Activated naive CD4-positive, alpha-beta T cell treated with anti-CD3 and anti-CD28 coated beads for 36 hours (primary cell): ENCODE results near the gene NTPCR. TPM values are rescaled to one million over a fixed set of nuclear protein-coding genes. Genes with fewer than 3 reads are reported as not detected.

Experiments used
- CTCF ChIA-PET: fragments of 350-600 bp; sonication (Branson Sonifier 250); formaldehyde crosslinking; loops from one replicate; lab custom pipeline; 2021; ENCODE audit warnings: antibody characterized with exemption; lab: Charles Lee
- DNase-seq: peaks from one replicate; pipeline ENCODE4 v3.0.0-alpha.2; 2020
- H3K27ac Mint-ChIP-seq: one replicate; pipeline ENCODE4 v1.8.0; 2021; ENCODE audit warnings: mild to moderate bottlenecking, mixed read lengths
- H3K27me3 Mint-ChIP-seq: one replicate; pipeline ENCODE4 v1.8.0; 2021; ENCODE audit warnings: low read depth, mixed read lengths
- H3K36me3 Mint-ChIP-seq: one replicate; pipeline ENCODE4 v1.8.0; 2021; ENCODE audit warnings: low read depth, mixed read lengths
- H3K4me1 Mint-ChIP-seq: one replicate; pipeline ENCODE4 v1.8.0; 2021; ENCODE audit warnings: low read depth, mixed read lengths
- H3K4me3 Mint-ChIP-seq: one replicate; pipeline ENCODE4 v1.8.0; 2021; ENCODE audit warnings: mild to moderate bottlenecking, moderate library complexity, mixed read lengths
- H3K9me3 Mint-ChIP-seq: one replicate; pipeline ENCODE4 v1.8.0; 2021; ENCODE audit warnings: mixed read lengths
- intact Hi-C: fragments of 100-400 bp; cut with micrococcal nuclease; formaldehyde crosslinking; loops from one replicate; pipeline ENCODE4 v1.15.1; 2023
- total RNA-seq, 2 experiments: library from RNA; stranded (reverse); gene quantifications; one replicate each; pipeline ENCODE4 v1.2.3, GENCODE V29; 2021

NTPCR gene
- total RNA-seq: 10 to 100 TPM; 53.1 TPM

- intact Hi-C loops: loop anchor here (1.0 to 5.0 kb wide), 7 partner anchors 27 to 1973 kb away; partner anchors contain the start of genes ARV1, MAP10, MAP3K21 and PCNX2
- H3K9me3 Mint-ChIP-seq: no peaks in the 10 kb centered on the region
- no peaks in the 10 kb centered on the region for H3K27me3 Mint-ChIP-seq
- peaks cover 31% of the 10 kb centered on the region for H3K4me1 Mint-ChIP-seq
- peaks cover 2% of the 10 kb centered on the region for H3K36me3 Mint-ChIP-seq
- DNase-seq: peak; percentile 96
- peak within 1 kb of the TSS; percentile 92 for H3K4me3 Mint-ChIP-seq
- peak within 1 kb of the TSS; percentile 92 for H3K27ac Mint-ChIP-seq
- CTCF ChIA-PET: no interaction called here
Measured at GRCh38 chr1:232950197-232951176, at the start of gene NTPCR. NTPCR (plus strand) TSS chr1:232950611; CDS start chr1:232950711, 100 bp downstream.

- Mint-ChIP-seq H3K27me3 (no peaks in the 10 kb centered on the region), H3K4me1 (peaks cover 13% of the 10 kb centered on the region), H3K9me3 (no peaks in the 10 kb centered on the region), H3K36me3 (no peaks in the 10 kb centered on the region), H3K27ac (no peak overlapping the region), H3K4me3 (no peak overlapping the region)
- DNase-seq: no peak
- CTCF ChIA-PET: no interaction called here
- intact Hi-C loops: no loop called here
Measured at GRCh38 chr1:232900818-232901217, 49.6 kb upstream of the NTPCR start.

DNA sequence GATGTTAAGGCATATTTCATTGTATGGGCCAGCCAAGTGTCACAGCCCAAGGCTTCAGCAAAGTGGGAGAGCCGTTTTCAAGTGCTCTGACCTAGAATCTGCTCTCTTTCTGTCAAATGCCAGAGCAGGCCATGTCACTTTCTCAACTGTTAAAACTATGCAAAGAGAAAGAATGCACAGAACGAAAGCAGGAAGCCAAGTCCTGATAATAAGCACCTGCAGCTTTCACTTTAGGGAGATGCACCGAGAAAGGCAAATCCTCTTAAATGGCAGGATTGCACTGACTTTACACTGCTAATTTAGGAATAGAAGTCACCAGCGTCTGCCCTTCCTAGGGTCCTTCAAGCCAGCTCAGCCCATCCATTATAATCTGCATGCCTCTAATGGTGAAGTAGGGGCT lies 49.2 kb upstream of the NTPCR start:
- Mint-ChIP-seq H3K27ac (no peak overlapping the region), H3K27me3 (no peaks in the 10 kb centered on the region), H3K9me3 (no peaks in the 10 kb centered on the region), H3K4me1 (peaks cover 14% of the 10 kb centered on the region), H3K4me3 (no peak overlapping the region), H3K36me3 (no peaks in the 10 kb centered on the region)
- no peak for DNase-seq
- CTCF ChIA-PET: no interaction called here
- intact Hi-C loops: no loop called here

DNA sequence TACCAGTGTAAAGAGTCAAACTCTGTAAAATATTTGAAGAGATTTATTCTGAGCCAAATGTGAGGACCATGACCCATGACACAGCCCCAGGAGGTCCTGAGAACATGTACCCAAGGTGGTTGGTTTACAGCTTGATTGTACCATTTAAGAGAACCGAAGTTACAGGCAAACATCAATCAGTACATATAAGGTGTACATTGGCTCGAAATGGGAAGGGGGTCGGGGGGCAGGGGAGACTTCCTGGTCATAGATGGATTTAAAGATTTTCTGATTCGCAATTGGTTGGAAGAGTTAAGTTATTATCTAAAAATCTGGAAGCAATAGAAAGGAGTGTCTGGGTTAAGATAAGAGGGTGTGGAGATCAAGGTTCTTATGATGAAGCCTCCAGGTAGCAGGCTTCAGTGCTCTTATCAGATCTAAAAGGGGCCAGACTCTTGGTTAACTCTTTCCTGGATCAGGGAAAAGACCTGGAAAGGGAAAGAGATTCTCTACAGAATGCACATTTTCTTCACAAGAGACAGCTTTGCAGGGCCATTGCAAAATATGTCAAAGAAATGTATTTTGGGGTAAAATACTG lies 47.5 kb upstream of the NTPCR start:
- intact Hi-C loops: no loop called here
- H3K4me3 Mint-ChIP-seq: no peak overlapping the region
- DNase-seq: no peak
- H3K27ac Mint-ChIP-seq: no peak overlapping the region
- CTCF ChIA-PET: no interaction called here
- H3K27me3 Mint-ChIP-seq: no peaks in the 10 kb centered on the region
- peaks cover 14% of the 10 kb centered on the region for H3K4me1 Mint-ChIP-seq
- H3K36me3 Mint-ChIP-seq: no peaks in the 10 kb centered on the region
- no peaks in the 10 kb centered on the region for H3K9me3 Mint-ChIP-seq

DNA sequence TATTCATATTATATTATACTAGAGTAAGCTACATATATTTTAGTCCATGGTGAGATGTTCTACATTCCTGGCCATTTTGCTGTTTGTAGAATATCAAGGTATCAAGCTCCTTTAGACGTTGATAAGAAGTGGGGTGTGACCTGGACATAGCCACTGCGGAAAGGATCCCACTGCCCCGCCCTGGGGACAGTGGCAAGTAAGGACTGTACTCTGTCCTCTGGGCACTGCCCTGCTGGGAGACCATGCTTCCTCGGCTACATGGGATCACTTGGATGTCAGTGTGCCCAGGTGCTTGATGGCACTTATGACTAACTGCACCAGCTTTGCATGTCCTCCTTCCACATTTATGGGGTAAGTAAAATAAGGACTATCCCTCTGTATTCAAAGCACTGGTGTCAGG lies 46.3 kb upstream of the NTPCR start:
- no peaks in the 10 kb centered on the region for H3K27me3 Mint-ChIP-seq

GRCh38 chr1:232904566-232904965 lies 45.8 kb upstream of the NTPCR start:
- no peak overlapping the region for H3K4me3 Mint-ChIP-seq
- no peaks in the 10 kb centered on the region for H3K27me3 Mint-ChIP-seq
- CTCF ChIA-PET: no interaction called here
- H3K36me3 Mint-ChIP-seq: no peaks in the 10 kb centered on the region
- intact Hi-C loops: no loop called here
- H3K27ac Mint-ChIP-seq: no peak overlapping the region
- DNase-seq: no peak
- H3K9me3 Mint-ChIP-seq: no peaks in the 10 kb centered on the region
- peaks cover 22% of the 10 kb centered on the region for H3K4me1 Mint-ChIP-seq

More for the DNA sequence above, 46.3 kb upstream of the NTPCR start:
- no peak overlapping the region for H3K27ac Mint-ChIP-seq
- CTCF ChIA-PET: no interaction called here
- intact Hi-C loops: no loop called here
- peaks cover 17% of the 10 kb centered on the region for H3K4me1 Mint-ChIP-seq
- H3K9me3 Mint-ChIP-seq: no peaks in the 10 kb centered on the region
- H3K36me3 Mint-ChIP-seq: no peaks in the 10 kb centered on the region
- no peak overlapping the region for H3K4me3 Mint-ChIP-seq
- no peak for DNase-seq

DNA sequence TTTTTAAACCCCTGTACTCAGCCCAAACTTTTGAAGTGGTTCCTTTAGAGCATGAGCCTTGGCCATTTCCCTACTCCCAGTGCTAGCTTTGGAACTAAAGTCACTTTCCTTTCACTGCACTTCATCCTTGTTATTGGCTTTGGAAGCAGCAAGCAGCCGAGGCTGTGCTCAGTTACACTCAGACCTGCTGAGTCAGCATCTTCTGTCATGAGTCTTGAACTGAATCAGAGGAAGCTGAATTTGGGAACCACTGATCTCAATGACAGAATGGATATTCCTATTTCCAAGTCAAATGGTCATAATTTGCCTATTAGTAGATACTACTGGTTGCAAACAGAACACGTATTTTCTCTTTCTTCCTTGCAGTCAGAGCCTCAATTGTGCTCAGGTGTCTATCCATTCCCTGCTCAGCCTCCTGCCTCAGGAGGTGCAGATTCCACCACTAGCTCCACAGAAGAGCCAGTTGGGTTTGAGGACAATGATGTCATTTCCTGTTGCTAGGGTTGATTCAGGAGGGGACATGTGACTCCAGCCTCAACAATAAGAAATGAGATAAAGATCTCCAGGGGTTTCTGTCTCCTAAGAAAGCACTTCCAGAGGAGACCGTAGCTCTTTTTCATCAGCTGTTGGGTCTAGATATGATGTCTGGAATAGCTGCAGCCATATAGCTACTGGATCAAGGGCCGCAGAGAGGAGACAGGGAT lies 44.9 kb upstream of the NTPCR start:
- Mint-ChIP-seq H3K27me3 (no peaks in the 10 kb centered on the region), H3K4me3 (no peak overlapping the region), H3K9me3 (no peaks in the 10 kb centered on the region), H3K4me1 (peaks cover 31% of the 10 kb centered on the region), H3K27ac (no peak overlapping the region), H3K36me3 (no peaks in the 10 kb centered on the region)
- no peak for DNase-seq
- intact Hi-C loops: no loop called here
- CTCF ChIA-PET: interaction anchor here (1.1 kb wide), 1 partner anchor 48 kb away, joined by 3 read pairs; no protein-coding TSS in a partner anchor

DNA sequence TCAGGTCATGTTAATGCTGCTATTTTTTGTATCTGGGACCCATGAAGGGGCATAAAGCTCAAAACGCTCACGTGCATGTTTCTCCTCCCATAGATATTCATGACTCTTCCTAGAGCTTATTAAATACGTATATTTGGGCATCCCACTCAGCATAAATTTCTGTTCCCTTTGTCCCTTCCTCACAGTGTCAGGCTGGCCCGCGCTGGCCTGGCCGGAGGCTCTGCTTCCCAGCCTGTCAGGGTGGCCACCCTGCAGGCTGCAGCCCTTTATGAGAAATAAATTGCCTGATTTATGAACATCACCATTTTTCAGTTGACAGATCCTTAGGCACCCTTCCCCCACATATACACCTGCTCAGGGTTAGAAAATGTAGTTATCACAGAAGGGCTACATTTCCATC lies 44.0 kb upstream of the NTPCR start:
- Mint-ChIP-seq H3K27ac (no peak overlapping the region), H3K27me3 (no peaks in the 10 kb centered on the region), H3K4me3 (no peak overlapping the region), H3K36me3 (no peaks in the 10 kb centered on the region), H3K9me3 (no peaks in the 10 kb centered on the region), H3K4me1 (peaks cover 31% of the 10 kb centered on the region)
- no peak for DNase-seq
- intact Hi-C loops: no loop called here
- CTCF ChIA-PET: interaction anchor here (1.1 kb wide), 1 partner anchor 47 kb away, joined by 3 read pairs; no protein-coding TSS in a partner anchor

- Mint-ChIP-seq H3K36me3 (no peaks in the 10 kb centered on the region), H3K27ac (no peak overlapping the region), H3K4me1 (peaks cover 31% of the 10 kb centered on the region), H3K4me3 (no peak overlapping the region), H3K9me3 (no peaks in the 10 kb centered on the region), H3K27me3 (no peaks in the 10 kb centered on the region)
- DNase-seq: no peak
- intact Hi-C loops: no loop called here
- CTCF ChIA-PET: no interaction called here
Measured at GRCh38 chr1:232908831-232909230, 41.6 kb upstream of the NTPCR start.

GRCh38 chr1:232909752-232910151 lies 40.7 kb upstream of the NTPCR start:
- intact Hi-C loops: no loop called here
- Mint-ChIP-seq H3K4me1 (peaks cover 31% of the 10 kb centered on the region), H3K36me3 (no peaks in the 10 kb centered on the region), H3K4me3 (no peak overlapping the region), H3K27me3 (no peaks in the 10 kb centered on the region), H3K9me3 (no peaks in the 10 kb centered on the region), H3K27ac (no peak overlapping the region)
- CTCF ChIA-PET: no interaction called here
- DNase-seq: no peak

DNA sequence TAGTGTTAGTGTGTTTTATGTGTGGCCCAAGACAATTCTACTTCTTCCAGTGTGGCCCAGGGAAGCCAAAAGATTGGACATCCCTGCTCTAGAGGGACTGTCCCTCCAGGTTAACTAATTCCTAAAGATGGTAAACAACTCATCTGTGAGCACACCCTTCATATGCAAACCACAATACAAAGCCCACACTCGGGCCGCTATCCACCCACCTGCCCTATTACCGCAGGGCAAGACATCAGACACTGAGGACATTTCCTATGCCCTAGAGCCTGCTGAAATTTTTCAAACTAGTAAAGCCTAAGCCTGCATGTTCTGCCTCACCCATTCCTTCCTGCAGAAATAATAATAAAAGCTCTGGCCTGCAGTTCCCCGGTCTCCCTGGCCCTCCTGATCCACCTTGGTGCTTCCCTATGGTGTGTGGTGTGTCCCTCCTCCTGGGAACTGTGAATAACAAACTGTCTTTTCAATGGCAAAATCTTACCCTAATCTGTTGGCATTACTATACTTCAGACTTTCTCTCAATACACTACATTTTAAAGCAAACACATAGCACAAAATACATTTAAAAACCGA lies 39.3 kb upstream of the NTPCR start:
- peaks cover 30% of the 10 kb centered on the region for H3K4me1 Mint-ChIP-seq
- no peaks in the 10 kb centered on the region for H3K36me3 Mint-ChIP-seq
- H3K27me3 Mint-ChIP-seq: no peaks in the 10 kb centered on the region
- intact Hi-C loops: no loop called here
- no peaks in the 10 kb centered on the region for H3K9me3 Mint-ChIP-seq
- no peak for DNase-seq
- CTCF ChIA-PET: no interaction called here
- no peak overlapping the region for H3K4me3 Mint-ChIP-seq
- H3K27ac Mint-ChIP-seq: no peak overlapping the region
